K562 (cell line): ENCODE results near the gene TAS1R3. TPM values are rescaled to one million over a fixed set of nuclear protein-coding genes. Genes with fewer than 3 reads are reported as not detected.

Source experiments
- ATF4 ChIP-seq: fragments of 450-650 bp; formaldehyde crosslinking; IDR thresholded peaks from 2 replicates; pipeline ENCODE4 v1.4.0; 2022; ENCODE audit warnings: mild to moderate bottlenecking, moderate library complexity
- CCAR2 ChIP-seq: fragments of 200-400 bp; formaldehyde crosslinking; IDR thresholded peaks from 2 replicates; pipeline ENCODE4 v1.6.1; 2017; ENCODE audit warnings: mild to moderate bottlenecking, low read depth, low read length
- CEBPG ChIP-seq, 3 experiments: fragments of 200-800 bp in 1 of 3; sonication (Bioruptor generic) in 1 of 3; sonication (generic) in 1 of 3; formaldehyde crosslinking in 1 of 3; IDR thresholded peaks in 2 of 3; conservative IDR thresholded peaks in 1 of 3; 2 replicates each; pipeline versions ENCODE4 v1.6.1 to v1.8.0; 2016 to 2022; ENCODE audit warnings: missing compliant biosample characterization in 2 of 3, missing genetic modification characterization in 2 of 3, mild to moderate bottlenecking in 1 of 3, missing genetic modification reagents in 1 of 3
- CTCF ChIP-seq, 3 experiments: IDR thresholded peaks in 2 of 3; conservative IDR thresholded peaks in 1 of 3; 2 replicates each; pipeline ENCODE4 v1.5.1; 2011 to 2012; ENCODE audit warnings: low read length in 3 of 3, mild to moderate bottlenecking in 3 of 3, control low read depth in 2 of 3, improper control_type of control experiment in 1 of 3, inconsistent platforms in 1 of 3, low read depth in 1 of 3, mixed read lengths in 1 of 3, moderate library complexity in 1 of 3; ENCODE audit not compliant: insufficient read depth in 2 of 3
- KHSRP ChIP-seq: fragments of 450-650 bp; IDR thresholded peaks from 2 replicates; pipeline ENCODE4 v1.6.1; 2017
- RAD21 ChIP-seq, 2 experiments: fragments of 250-450 bp in 1 of 2; fragments of 450-650 bp in 1 of 2; sonication (Bioruptor Pico) in 1 of 2; formaldehyde crosslinking in 1 of 2; IDR thresholded peaks in 1 of 2; conservative IDR thresholded peaks in 1 of 2; 2 replicates each; pipeline versions ENCODE4 v1.4.0 to v1.8.0; 2020 to 2022; ENCODE audit warnings: mild to moderate bottlenecking in 2 of 2, moderate library complexity in 1 of 2
- SMARCA5 ChIP-seq: fragments of 450-650 bp; IDR thresholded peaks from 2 replicates; pipeline ENCODE4 v1.6.1; 2016
- STAT6 ChIP-seq: sonication (generic); formaldehyde crosslinking; IDR thresholded peaks from 2 replicates; pipeline ENCODE4 v1.8.1; 2023; ENCODE audit warnings: mild to moderate bottlenecking, missing genetic modification reagents
- TCF7L2 ChIP-seq: fragments of 150-350 bp; IDR thresholded peaks from 2 replicates; pipeline ENCODE4 v1.6.1; 2016; ENCODE audit warnings: low read depth, mild to moderate bottlenecking, low read length, moderate library complexity
- TRIM25 ChIP-seq: fragments of 450-650 bp; IDR thresholded peaks from 2 replicates; pipeline ENCODE4 v1.7.0; 2016; ENCODE audit warnings: borderline replicate concordance
- VEZF1 ChIP-seq: fragments of 200-800 bp; sonication (Bioruptor generic); IDR thresholded peaks from 2 replicates; pipeline ENCODE4 v1.6.1; 2017; ENCODE audit warnings: missing genetic modification characterization, missing compliant biosample characterization
- ZKSCAN3 ChIP-seq: fragments of 250-450 bp; sonication (Bioruptor Pico); IDR thresholded peaks from 2 replicates; pipeline ENCODE4 v1.4.0; 2020
- ZNF175 ChIP-seq: fragments of 200-800 bp; sonication (Bioruptor generic); IDR thresholded peaks from 2 replicates; pipeline ENCODE4 v1.6.1; 2016; ENCODE audit warnings: low read depth, mild to moderate bottlenecking, missing genetic modification characterization, missing compliant biosample characterization
- ZNF217 ChIP-seq: sonication (generic); formaldehyde crosslinking; IDR thresholded peaks from 2 replicates; pipeline ENCODE4 v1.8.0; 2022; ENCODE audit warnings: mild to moderate bottlenecking, missing genetic modification reagents
- ZNF655 ChIP-seq: fragments of 250-450 bp; sonication (Bioruptor Pico); IDR thresholded peaks from 2 replicates; pipeline ENCODE4 v1.5.0; 2021
- polyA plus RNA-seq, 8 experiments: library from polyadenylated mRNA; depleted of rRNA in 4 of 8; stranded (reverse) in 5 of 8; unstranded in 3 of 8; fragments of >200 nt; fragmentation: Nextera tagmentation in 2 of 8; fragmentation: Illumina TruSeq in 1 of 8; extraction: Ambion mirVana in 2 of 8; extraction: Trizol in 1 of 8; gene quantifications; 2 replicates each; pipeline versions ENCODE4 v1.2.1 to v1.2.3, GENCODE V29; 2011 to 2014; ENCODE audit warnings: inconsistent platforms in 1 of 8, missing spikeins in 1 of 8
- total RNA-seq, 7 experiments: library from RNA; depleted of rRNA in 6 of 7; stranded (reverse); fragments of >200 nt in 6 of 7; fragmentation: Illumina TruSeq in 2 of 7; extraction: Trizol in 2 of 7; gene quantifications; 2 replicates each; pipeline versions ENCODE4 v1.2.1 to v1.2.3, GENCODE V29; 2011 to 2021; ENCODE audit warnings: low replicate concordance in 1 of 7

The TAS1R3 gene
- total and polyA plus RNA-seq, 9 of the 15 experiments (the other 6 are each of a cell fraction or from before 2014, with no cell fraction given): 0.07 to 0.13 TPM; not detected in 7

- TF ChIP-seq ZNF175 (CRISPR knock-in tag) (no peak), TCF7L2 (no peak), TRIM25 (no peak), STAT6 (CRISPR knock-in tag) (0 out of 2 replicates have a peak, but pooled peaks have one; percentile 59), ATF4 (CRISPR knock-in tag) (no peak), CCAR2 (no peak), CEBPG (CRISPR knock-in tag; IDR thresholded peaks at IDR 0.05) (0 out of 2 replicates have a peak, but pooled peaks have one; percentile 43), CEBPG (tag; conservative IDR thresholded peaks at IDR 0.05 in 1 of 2, IDR thresholded peaks at IDR 0.05 in 1 of 2) (no peak), ZNF655 (no peak), RAD21 (CRISPR knock-in tag; conservative IDR thresholded peaks at IDR 0.05 in 1 of 2, IDR thresholded peaks at IDR 0.05 in 1 of 2) (peak; percentile 40 to 72; a peak in 3 of 4 replicates), ZKSCAN3 (CRISPR knock-in tag) (no peak), KHSRP (no peak), ZNF217 (CRISPR knock-in tag) (no peak), VEZF1 (peak; percentile 50), SMARCA5 (no peak), CTCF (IDR thresholded peaks at IDR 0.05 in 2 of 3, conservative IDR thresholded peaks at IDR 0.05 in 1 of 3; ENCODE audit: insufficient read depth in 2 of 3, low read depth in 1 of 3, low read length in 3 of 3) (peak; percentile 76 to 87 (median 85))
Measured at GRCh38 chr1:1290238-1290731, 40.8 kb upstream of the TAS1R3 start (continued).
